Right atrium auricular region (tissue), 2 donors: ENCODE measurements around the gene LAMA4. TPM values are rescaled to one million over a fixed set of nuclear protein-coding genes. Genes with fewer than 3 reads are reported as not detected.

ENCODE experiments used
- DNase-seq: peaks from one replicate; pipeline ENCODE4 v3.0.0-alpha.2; 2019; ENCODE audit warnings: low spot score
- H3K27ac ChIP-seq, 2 donors: fragments of 200-600 bp; sonication (generic); 1 replicate in 1 of 2; 2 replicates in 1 of 2; pipeline ENCODE4 v1.5.1; 2016 to 2019
- H3K27me3 ChIP-seq, 2 donors: fragments of 200-600 bp; sonication (generic); one replicate each; pipeline versions ENCODE4 v1.5.1 to v1.6.0; 2017 to 2019
- H3K36me3 ChIP-seq: fragments of 200-600 bp; sonication (generic); one replicate; pipeline ENCODE4 v1.5.1; 2016
- H3K4me1 ChIP-seq, 2 donors: fragments of 200-600 bp; sonication (generic); one replicate each; pipeline versions ENCODE4 v1.5.1 to v1.6.0; 2017 to 2019
- H3K4me3 ChIP-seq, 2 donors: fragments of 200-600 bp; sonication (generic); 1 replicate in 1 of 2; 2 replicates in 1 of 2; pipeline ENCODE4 v1.5.1; 2017 to 2019; ENCODE audit warnings: mild to moderate bottlenecking in 1 of 2, moderate library complexity in 1 of 2
- H3K9me3 ChIP-seq, 2 donors: fragments of 200-600 bp; sonication (generic); one replicate each; pipeline ENCODE4 v1.5.1; 2019
- CTCF ChIP-seq, 2 donors: fragments of 200-600 bp; sonication (generic); IDR thresholded peaks; one replicate each; pipeline ENCODE4 v1.5.1; 2019; ENCODE audit warnings: antibody characterized with exemption in 2 of 2
- total RNA-seq, 2 donors: library from RNA; depleted of rRNA; stranded (reverse); fragments of >200 nt; gene quantifications; one replicate each; pipeline ENCODE4 v1.1.0, GENCODE V29; 2016

Gene LAMA4
- total RNA-seq, 2 donors from 2014 or later, result 37.2 to 47.1 TPM

DNA sequence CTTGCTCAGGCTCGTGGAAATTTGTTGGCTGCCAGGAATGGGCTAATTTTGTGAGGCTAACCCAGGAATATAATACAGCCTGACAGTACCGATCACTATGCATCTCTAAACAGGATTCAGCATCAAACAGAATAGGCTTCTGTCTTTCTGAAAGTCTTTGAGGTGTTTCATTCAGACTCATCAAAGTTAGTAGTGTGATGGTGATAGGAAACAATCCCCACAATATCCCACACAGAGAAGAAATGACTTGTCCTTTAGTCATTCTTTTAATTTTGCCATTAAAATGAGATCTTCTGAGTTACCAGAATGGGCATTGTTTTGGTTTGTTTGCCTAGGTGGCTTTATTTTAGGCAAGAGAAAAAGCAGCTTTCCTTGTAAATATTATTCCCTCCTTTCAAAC is 112.7 kb downstream of the LAMA4 start:
- Histone ChIP-seq H3K36me3 (peaks cover 76% of the 10 kb centered on the region), H3K4me1 (no peaks in the 10 kb centered on the region), H3K4me3 (no peak overlapping the region)

DNA sequence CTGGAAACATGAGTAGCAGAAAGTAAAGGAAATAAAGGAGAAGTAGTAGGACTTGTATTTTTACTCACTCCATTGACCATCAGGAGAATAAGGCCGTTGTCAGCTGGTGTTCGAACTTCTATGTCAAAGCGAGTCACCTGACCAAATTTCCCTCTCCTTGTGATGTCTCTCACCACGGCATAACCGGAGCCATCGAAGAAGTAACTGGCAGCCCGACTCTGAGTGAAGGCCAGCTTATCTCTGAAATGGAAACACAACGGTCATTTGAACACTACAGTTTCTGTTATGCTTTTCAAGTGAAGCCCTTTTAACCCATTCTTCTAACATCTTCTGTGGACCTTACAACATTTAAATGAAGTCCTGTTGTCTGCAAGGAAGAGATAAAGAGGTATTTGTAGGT is 115.3 kb downstream of the LAMA4 start:
- Histone ChIP-seq H3K4me3 (no peak overlapping the region), H3K27ac (no peak overlapping the region), H3K9me3 (no peaks in the 10 kb centered on the region), H3K36me3 (peaks cover 88% of the 10 kb centered on the region), H3K4me1 (no peaks in the 10 kb centered on the region), H3K27me3 (no peaks in the 10 kb centered on the region)
- no peak for DNase-seq
- no peak for TF ChIP-seq CTCF (IDR thresholded peaks at IDR 0.05)

More for the DNA sequence above, 112.7 kb downstream of the LAMA4 start:
- Histone ChIP-seq H3K27ac (no peak overlapping the region), H3K9me3 (no peaks in the 10 kb centered on the region), H3K27me3 (no peaks in the 10 kb centered on the region)
- no peak for DNase-seq
- no peak for TF ChIP-seq CTCF (IDR thresholded peaks at IDR 0.05)

DNA sequence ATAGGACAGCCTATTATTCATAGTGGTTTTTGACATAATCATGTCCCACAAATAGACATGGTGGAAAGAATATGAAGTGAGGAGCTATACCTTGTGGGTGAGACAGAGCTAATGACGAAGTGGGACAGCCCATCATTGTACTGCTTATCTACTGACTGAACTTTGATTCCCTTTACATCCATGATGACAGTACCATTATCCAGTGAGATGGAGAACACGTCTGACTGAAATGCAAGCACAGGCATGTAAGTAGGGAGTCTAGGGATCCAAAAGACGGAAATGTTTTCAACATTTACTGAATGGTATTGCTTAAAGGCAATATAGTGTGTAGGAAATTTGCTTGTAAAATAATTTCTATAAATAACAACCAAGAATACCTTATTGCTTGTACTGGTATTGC is 123.5 kb downstream of the LAMA4 start:
- Histone ChIP-seq H3K4me1 (no peaks in the 10 kb centered on the region), H3K4me3 (no peak overlapping the region), H3K27me3 (no peaks in the 10 kb centered on the region), H3K36me3 (peaks cover 76% of the 10 kb centered on the region), H3K27ac (no peak overlapping the region), H3K9me3 (no peaks in the 10 kb centered on the region)
- no peak for TF ChIP-seq CTCF (IDR thresholded peaks at IDR 0.05)
- no peak for DNase-seq

DNA sequence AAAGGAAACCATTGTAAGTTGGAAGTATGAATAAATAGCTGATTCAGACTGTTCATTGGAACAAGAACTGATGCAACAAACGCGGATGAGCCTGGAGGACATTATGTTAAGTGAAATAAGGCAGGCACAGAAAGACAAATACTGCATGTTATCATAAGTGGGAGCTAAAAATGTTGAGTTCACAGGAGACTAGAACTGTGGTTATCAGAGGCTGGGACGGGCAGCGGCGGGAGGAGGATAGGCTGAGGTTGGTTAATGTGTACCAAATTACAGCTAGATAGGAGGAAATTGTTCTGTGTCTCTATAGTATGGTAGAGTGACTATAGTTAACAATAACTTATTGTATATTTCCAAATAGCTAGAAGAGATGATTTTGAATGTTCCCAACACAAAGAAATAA is 126.2 kb downstream of the LAMA4 start:
- DNase-seq, result no peak
- TF ChIP-seq CTCF (IDR thresholded peaks at IDR 0.05), result no peak
- Histone ChIP-seq H3K9me3 (no peaks in the 10 kb centered on the region), H3K27ac (no peak overlapping the region), H3K4me3 (no peak overlapping the region), H3K36me3 (peaks cover 66% of the 10 kb centered on the region), H3K27me3 (no peaks in the 10 kb centered on the region), H3K4me1 (no peaks in the 10 kb centered on the region)

- Histone ChIP-seq H3K9me3 (no peaks in the 10 kb centered on the region), H3K36me3 (peaks cover 73% of the 10 kb centered on the region), H3K4me3 (no peak overlapping the region), H3K4me1 (no peaks in the 10 kb centered on the region), H3K27me3 (no peaks in the 10 kb centered on the region), H3K27ac (no peak overlapping the region)
- DNase-seq, result no peak
- TF ChIP-seq CTCF (IDR thresholded peaks at IDR 0.05), result no peak
Observed at GRCh38 chr6:112123982-112124381, 130.4 kb downstream of the LAMA4 start.

GRCh38 chr6:112122756-112123155 is 131.6 kb downstream of the LAMA4 start:
- no peak for DNase-seq
- Histone ChIP-seq H3K27ac (no peak overlapping the region), H3K4me3 (no peak overlapping the region), H3K36me3 (peaks cover 73% of the 10 kb centered on the region), H3K9me3 (no peaks in the 10 kb centered on the region), H3K27me3 (no peaks in the 10 kb centered on the region), H3K4me1 (no peaks in the 10 kb centered on the region)
- no peak for TF ChIP-seq CTCF (IDR thresholded peaks at IDR 0.05)
